Mesodermal cell (in vitro differentiated cells): ENCODE measurements around the gene CTF1.
"Not testable (repeated sequence)": the region's sequence is repeated elsewhere in the genome, so short reads cannot be mapped to it uniquely, and the experiment has no call there.

Experiments
- H3K27ac ChIP-seq: 2 replicates; pipeline ENCODE4 v1.7.0; 2013; ENCODE audit warnings: mild to moderate bottlenecking, low read depth, low read length, moderate library complexity; ENCODE audit not compliant: severe bottlenecking
- H3K36me3 ChIP-seq: 2 replicates; pipeline ENCODE4 v1.7.1; 2013; ENCODE audit warnings: mild to moderate bottlenecking, low read length, moderate library complexity; ENCODE audit not compliant: control insufficient read depth, insufficient read depth
- H3K4me1 ChIP-seq: one replicate; pipeline ENCODE4 v1.7.1; 2013; ENCODE audit warnings: mild to moderate bottlenecking, low read length; ENCODE audit not compliant: insufficient read depth, control insufficient read depth, poor library complexity, severe bottlenecking
- H3K4me3 ChIP-seq: 2 replicates; pipeline ENCODE4 v1.7.0; 2013; ENCODE audit warnings: low read length, control low read depth, mild to moderate bottlenecking; ENCODE audit not compliant: insufficient read depth, poor library complexity, severe bottlenecking; ENCODE audit errors: extremely low read depth
- H3K9me3 ChIP-seq: 2 replicates; pipeline ENCODE4 v1.7.1; 2013; ENCODE audit warnings: mild to moderate bottlenecking, low read length, moderate library complexity; ENCODE audit not compliant: control insufficient read depth
- WGBS, 2 experiments: methylation state at CpG; one replicate each; pipeline ENCODE4 v1.1.5; 2013; ENCODE audit warnings: missing lambda C conversion rate in 2 of 2; ENCODE audit not compliant: insufficient coverage in 2 of 2; 5-methylcytosine and 5-hydroxymethylcytosine counted together

CTF1 gene

DNA sequence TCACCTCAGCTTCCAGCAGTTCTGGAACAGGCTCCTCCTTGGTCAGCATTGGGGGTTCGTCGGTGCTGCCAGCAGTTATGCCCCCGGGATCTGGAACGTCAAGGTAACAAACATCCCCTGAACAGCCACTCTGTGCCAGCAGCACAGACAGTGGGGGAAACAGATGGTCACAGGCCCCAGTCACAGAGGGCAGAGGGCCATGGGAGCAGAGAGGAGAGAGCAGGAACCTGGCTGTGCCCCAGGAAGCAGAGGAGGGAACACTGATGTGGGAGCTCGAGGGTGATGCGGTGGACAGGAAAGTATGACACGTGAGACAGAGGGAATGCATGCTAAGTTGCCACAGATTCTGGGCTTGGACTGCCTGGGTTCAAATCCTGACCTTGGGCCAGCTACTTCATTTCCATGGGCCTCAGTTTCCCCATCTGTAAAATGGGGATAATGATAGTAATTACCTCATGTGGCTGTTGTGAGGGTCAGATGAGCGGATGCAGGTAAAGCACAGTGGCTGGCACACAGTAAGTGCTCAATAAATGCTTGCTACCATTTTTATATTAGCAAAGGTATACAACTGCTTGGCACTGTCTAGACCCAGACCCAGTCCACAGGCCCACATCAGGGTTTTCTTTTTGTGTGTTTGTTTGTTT lies 7.4 kb upstream of the CTF1 start:
- no peaks in the 10 kb centered on the region for H3K9me3 ChIP-seq
- 98 to 100% methylated on average over 5 of the region's 8 CpGs for WGBS, 2 experiments
- H3K36me3 ChIP-seq = peaks cover 72% of the 10 kb centered on the region
- H3K4me1 ChIP-seq = peaks cover 5% of the 10 kb centered on the region
- no peak overlapping the region for H3K4me3 ChIP-seq
- H3K27ac ChIP-seq = no peak overlapping the region

DNA sequence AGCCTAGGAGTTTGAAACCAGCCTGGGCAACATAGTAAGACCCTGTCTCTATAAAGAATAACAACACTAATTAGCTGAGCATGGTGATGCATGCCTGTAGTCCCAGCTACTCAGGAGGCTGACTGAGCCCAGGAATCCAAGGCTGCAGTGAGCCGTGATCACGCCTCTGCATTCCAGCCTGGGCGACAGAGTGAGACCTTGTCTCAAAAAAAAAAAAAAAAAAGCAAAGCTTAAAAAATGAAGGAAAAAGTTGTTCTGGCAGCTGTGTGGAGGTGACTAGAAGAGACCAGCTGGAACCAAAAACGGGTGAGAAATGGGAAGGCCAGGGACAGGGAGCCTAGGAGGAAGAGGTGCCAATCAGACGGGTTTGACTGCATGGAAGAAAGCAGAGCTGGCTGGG lies 6.7 kb upstream of the CTF1 start:
- Histone ChIP-seq H3K4me1 (peaks cover 5% of the 10 kb centered on the region), H3K4me3 (no peak overlapping the region), H3K9me3 (no peaks in the 10 kb centered on the region), H3K27ac (no peak overlapping the region), H3K36me3 (peaks cover 64% of the 10 kb centered on the region)
- 92 to 93% methylated on average over 4 to 5 of the region's 5 CpGs for whole genome bisulfite sequencing, 2 experiments

DNA sequence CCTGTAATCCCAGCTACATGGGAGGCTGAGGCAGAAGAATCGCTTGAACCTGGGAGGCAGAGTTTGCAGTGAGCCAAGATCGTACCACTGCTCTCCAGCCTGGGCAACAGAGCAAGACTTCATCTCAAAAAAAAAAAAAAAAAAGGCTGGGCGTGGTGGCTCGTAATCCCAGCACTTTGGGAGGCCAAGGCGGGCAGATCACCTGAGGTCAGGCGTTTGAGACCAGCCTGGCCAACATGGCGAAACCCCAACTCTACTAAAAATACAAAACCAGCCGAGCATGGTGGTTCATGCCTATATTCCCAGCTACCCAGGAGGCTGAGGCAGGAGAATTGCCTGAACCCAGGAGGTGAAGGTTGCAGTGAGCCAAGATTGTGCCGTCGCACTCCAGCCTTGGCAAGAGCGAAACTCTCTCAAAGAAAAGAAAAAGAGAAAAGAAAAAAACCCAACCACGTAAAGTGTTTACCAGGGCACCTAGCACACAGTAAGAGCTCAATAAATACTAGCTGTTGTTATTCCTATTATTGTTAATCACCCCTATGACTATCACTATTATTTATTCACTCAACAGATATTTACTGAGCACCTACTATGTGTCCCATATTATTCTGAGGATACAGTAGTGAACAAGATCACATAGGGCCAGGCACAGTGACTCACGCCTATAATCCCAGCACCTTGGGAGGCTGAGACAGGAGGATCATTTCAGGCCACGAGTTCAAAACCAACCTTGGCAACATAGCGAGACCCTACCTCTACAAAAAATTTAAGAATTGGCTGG lies 5.2 kb upstream of the CTF1 start:
- not testable (repeated sequence) for H3K9me3 ChIP-seq, H3K4me3 ChIP-seq, H3K27ac ChIP-seq
- Histone ChIP-seq H3K36me3 (peaks cover 49% of the 10 kb centered on the region), H3K4me1 (peaks cover 16% of the 10 kb centered on the region)
- 88 to 100% methylated on average over 4 to 9 of the region's 15 CpGs for WGBS, 2 experiments

DNA sequence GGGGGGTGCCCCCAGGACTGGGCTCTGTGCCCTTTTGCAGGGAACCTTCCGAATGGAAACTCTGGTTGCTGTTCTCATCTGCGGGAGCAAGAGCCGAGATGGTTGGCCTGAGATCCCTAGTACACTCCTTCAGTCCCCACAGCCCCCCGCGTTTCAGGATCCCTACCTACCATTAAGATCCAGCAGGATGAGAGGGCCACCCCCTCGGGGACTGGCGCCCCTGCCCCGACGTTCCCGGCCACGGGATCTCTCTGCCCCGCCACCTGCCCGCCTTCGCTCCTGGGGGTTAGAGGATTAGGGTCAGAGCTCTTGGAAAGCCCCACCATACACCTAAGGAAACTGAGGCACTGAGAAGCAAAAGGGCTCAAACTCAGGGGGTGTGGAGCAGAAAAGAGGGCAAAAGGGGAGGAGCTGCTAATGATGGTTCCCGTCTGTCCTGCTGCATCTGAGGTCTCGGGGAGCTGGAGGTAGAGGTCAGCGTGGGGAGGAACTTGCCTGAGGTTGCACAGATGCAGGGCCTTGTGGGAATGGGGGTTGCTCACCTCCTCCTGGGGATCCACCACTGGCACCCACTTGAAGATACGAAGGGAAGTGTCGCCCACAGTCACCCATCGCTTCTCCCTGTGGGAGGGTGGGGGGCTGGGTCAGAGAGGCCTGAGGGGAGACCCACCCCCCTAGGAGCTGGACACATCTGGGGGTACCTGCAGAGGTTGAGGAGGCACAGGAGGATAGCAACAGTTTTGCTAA lies 3.6 kb upstream of the CTF1 start:
- Histone ChIP-seq H3K27ac (no peak overlapping the region), H3K9me3 (no peaks in the 10 kb centered on the region), H3K4me3 (peak overlapping the region; percentile 67), H3K36me3 (peaks cover 35% of the 10 kb centered on the region), H3K4me1 (peaks cover 17% of the 10 kb centered on the region)
- WGBS, 2 experiments = 82 to 89% methylated on average over 4 to 6 of the region's 20 CpGs

DNA sequence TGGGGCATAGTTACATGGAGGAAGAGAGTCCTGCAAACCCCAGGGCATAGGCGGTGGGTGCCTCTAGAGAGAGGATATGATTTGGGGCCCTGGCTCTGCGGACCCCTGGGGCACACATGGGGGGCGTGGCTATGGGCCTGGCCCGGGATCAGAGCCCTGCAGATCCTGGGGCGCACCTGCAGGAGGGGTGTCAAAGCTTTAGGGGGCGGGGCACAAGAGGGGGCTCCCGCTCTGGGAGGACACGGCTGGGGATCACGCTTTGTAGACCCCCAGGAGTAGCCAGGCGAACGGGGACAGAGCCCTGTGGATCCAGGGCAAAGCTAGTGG lies 3.0 kb upstream of the CTF1 start:
- peaks cover 17% of the 10 kb centered on the region for H3K4me1 ChIP-seq
- peak overlapping the region; percentile 41 for H3K27ac ChIP-seq
- H3K4me3 ChIP-seq = peak overlapping the region; percentile 67
- no peaks in the 10 kb centered on the region for H3K9me3 ChIP-seq
- H3K36me3 ChIP-seq = peaks cover 29% of the 10 kb centered on the region
- WGBS, 2 experiments = 2 to 11% methylated on average over 10 to 11 of the region's 11 CpGs

DNA sequence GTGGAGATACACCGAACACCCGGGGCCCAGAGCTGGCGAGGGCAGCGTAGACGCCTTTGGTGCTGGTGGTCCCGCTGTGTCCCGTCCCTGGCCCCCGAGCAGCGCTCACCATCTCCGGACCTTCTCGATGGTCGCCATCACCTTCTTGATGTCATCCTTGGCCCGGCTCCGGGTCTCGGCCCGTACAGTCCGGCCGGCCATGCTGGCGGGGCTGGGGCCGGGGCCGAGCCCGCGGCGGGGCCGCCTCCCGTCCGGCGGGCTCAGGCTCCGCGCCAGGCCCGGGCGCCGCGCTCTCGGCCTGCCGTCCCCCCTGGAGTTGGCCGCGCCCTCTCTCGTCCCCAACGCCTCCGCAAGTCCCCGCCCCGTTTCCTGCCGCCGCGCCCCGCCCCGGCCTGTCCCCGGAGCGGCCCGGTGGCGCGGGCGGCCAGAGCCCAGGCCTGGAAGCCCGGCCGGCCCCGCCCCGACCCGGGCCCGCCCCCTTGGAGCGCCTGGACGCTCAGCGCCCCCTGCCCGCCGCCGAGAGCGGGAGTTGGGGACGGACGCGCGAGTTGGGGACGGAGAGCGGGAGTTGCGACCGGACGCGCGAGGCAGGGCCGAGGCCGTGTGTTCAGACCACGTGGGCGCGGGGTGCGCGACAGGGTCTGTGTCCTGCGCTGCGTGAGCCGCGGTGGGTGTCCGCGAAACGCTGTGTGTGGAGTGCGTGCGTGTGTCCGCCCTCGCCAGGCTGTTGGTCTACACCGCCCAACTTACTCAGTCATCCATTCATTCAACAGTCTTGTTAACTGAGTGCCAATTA lies 2.5 kb upstream of the CTF1 start, which contains the start of gene BCL7C:
Gene BCL7C, minus strand, starts transcription at position 334 of the 796 bp plus-strand sequence. Its CDS starts 133 bp downstream, at position 201.
- 1% methylated on average over 75 to 94 of the region's 97 CpGs for WGBS, 2 experiments
- Histone ChIP-seq H3K27ac (peak within 1 kb of the TSS; percentile 74), H3K9me3 (no peaks in the 10 kb centered on the region), H3K4me3 (peak within 1 kb of the TSS; percentile 67), H3K36me3 (peaks cover 24% of the 10 kb centered on the region), H3K4me1 (peaks cover 17% of the 10 kb centered on the region)

DNA sequence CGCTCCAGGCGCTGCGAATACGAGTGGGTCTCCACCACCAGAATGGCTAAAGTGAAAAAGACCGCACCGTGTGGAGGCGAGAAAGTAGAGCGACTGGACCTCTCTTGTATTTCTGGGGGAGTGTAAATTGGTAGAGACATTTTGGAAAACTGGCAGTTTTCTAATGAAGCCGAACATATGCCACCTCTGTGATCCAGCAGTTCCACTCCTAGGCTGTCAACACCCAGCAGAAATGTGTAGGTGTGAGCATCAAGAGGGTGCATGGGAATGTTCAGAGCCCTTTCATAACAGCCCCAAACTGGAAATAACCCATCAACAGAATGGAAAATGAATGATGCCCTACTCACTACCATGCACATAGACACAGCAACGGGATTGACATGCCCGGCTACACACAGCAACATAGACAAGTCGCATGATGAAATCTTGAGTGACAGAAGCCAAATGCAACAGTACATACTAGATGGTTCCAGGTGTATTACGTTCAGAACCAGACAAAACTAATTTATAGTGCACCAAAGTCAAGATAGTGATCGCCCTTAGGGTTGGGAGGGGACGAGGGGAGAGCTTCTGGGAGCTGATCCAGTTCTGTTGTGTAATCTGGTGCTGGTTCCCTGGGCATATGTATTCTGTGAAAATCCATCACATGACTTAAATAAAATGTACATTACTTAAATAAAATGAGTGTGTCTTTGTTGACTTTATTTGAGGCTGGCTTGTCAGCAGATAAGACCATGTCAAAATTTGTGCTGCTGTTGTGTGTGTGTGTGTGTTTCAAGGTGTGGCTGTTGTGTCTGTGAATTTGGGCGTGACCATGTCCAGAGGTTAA lies 1.7 kb upstream of the CTF1 start:
- Histone ChIP-seq H3K27ac (peak overlapping the region; percentile 74), H3K4me3 (peak overlapping the region; percentile 67), H3K4me1 (peaks cover 17% of the 10 kb centered on the region), H3K9me3 (no peaks in the 10 kb centered on the region), H3K36me3 (peaks cover 16% of the 10 kb centered on the region)
- 57 to 84% methylated on average over 12 of the region's 16 CpGs for WGBS, 2 experiments

DNA sequence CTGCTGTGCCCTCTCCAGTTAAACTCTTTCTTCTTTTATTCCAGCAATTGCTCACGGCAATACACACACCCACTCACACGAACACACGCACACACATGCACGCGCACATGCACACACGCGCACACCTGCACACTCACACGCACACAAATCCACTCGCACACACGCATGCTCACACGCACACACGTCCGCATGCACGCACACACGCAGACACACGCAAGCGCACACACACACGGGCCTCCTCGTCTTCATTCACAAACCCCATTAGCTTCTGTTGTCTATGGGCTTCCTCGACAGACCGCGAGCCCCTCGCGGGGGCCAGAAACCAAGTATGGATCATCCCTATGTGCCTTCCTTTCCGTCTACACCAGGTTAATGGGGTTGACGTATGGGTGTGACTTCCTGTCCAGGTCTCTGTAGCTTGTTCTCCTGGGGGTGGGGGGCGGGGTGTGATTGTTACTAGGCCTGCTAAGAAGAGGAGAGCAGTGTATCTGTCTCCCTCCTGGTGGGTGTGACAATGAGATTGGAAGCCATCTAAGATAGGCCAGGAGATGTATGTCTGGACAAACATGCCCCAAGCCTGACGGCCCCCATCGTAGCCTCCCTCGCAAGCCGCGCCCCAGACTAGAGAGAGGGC lies 670 bp upstream of the CTF1 start:
- H3K36me3 ChIP-seq = peaks cover 10% of the 10 kb centered on the region
- peaks cover 17% of the 10 kb centered on the region for H3K4me1 ChIP-seq
- WGBS, 2 experiments = 73 to 79% methylated on average over 24 to 25 of the region's 32 CpGs
- peak overlapping the region; percentile 64 for H3K4me3 ChIP-seq
- H3K9me3 ChIP-seq = no peaks in the 10 kb centered on the region
- peak overlapping the region; percentile 98 for H3K27ac ChIP-seq

DNA sequence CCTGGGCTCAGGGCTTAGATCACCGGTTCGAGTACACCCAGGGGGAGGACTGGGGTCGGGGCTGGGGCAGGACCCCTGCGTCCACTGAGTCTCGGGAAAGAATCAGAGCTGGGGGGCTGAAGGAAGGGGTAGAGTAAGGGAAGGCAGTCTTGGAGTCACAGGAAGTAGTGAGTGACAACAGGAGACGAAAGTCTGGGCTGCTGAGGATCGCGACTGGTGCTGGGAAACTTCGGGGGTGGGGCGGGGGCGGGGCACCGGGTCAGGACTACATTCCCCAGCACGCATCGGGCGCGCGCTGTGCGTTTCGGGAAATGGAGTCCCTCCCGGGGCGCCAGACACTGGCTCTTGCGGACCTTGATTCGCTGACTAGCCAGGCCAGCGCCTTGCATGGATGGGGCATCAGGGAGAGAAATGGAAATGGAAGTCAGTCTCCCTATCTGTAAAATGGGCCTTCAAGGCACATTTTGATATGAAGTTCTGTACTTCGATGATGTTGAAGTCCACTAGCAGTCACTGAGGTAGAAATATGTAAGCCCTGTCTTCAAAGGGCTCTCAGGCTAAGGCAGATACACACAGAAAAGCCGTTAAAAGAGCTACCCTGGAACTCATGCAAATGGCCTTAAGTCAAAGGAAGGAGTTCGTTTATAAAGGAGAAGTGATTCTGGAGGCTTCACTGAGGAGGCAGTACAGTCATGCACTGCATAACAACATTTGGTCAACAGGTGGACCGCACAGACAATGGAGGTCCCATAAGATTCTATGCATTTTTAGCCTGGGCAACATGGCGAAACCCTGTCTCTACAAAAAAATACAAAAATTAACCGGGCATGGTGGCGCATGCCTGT lies 697 bp downstream of the CTF1 start:
- Histone ChIP-seq H3K9me3 (no peaks in the 10 kb centered on the region), H3K4me3 (peak overlapping the region; percentile 64), H3K36me3 (peaks cover under 1% of the 10 kb centered on the region), H3K4me1 (peaks cover 17% of the 10 kb centered on the region), H3K27ac (peak overlapping the region; percentile 98)
- WGBS, 2 experiments = 21 to 23% methylated on average over 23 to 26 of the region's 31 CpGs
